LNCAP (cell line): ENCODE results near the gene CACHD1.

Experiments used
- TF ChIP-seq, protein P1 (sequence below): fragments of 450-650 bp; IDR thresholded peaks from 2 replicates; pipeline ENCODE4 v1.5.1; 2017; ENCODE audit warnings: mild to moderate bottlenecking

The CACHD1 gene

GRCh38 chr1:64526312-64526711 is 56.4 kb downstream of the CACHD1 start:
- TF ChIP-seq, protein P1, sequence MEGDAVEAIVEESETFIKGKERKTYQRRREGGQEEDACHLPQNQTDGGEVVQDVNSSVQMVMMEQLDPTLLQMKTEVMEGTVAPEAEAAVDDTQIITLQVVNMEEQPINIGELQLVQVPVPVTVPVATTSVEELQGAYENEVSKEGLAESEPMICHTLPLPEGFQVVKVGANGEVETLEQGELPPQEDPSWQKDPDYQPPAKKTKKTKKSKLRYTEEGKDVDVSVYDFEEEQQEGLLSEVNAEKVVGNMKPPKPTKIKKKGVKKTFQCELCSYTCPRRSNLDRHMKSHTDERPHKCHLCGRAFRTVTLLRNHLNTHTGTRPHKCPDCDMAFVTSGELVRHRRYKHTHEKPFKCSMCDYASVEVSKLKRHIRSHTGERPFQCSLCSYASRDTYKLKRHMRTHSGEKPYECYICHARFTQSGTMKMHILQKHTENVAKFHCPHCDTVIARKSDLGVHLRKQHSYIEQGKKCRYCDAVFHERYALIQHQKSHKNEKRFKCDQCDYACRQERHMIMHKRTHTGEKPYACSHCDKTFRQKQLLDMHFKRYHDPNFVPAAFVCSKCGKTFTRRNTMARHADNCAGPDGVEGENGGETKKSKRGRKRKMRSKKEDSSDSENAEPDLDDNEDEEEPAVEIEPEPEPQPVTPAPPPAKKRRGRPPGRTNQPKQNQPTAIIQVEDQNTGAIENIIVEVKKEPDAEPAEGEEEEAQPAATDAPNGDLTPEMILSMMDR: no peak

DNA sequence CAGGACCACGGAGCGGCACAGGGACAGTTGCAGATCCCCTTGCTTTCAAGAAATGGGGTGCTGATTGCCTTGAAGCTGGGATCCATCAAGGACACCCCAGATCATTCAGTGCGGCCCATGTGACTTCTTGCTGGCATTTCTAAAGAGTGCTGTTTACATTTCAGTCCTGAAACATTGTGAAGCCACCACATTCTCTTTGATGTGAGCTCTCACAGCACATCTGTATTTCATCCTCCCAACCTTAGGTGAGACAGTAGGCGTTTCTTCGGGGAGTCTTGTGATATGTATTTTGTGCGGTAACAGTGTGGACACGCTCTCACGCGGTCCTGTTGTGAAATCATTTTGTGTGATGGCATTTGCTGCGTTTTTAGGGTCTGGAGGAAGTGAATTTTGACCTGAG is 57.2 kb downstream of the CACHD1 start:
- TF ChIP-seq, protein P1: no peak

GRCh38 chr1:64527786-64528185 is 57.9 kb downstream of the CACHD1 start:
- TF ChIP-seq, protein P1: no peak

- TF ChIP-seq, protein P1: no peak
Observed at GRCh38 chr1:64530969-64531692, 61.2 kb downstream of the CACHD1 start.

DNA sequence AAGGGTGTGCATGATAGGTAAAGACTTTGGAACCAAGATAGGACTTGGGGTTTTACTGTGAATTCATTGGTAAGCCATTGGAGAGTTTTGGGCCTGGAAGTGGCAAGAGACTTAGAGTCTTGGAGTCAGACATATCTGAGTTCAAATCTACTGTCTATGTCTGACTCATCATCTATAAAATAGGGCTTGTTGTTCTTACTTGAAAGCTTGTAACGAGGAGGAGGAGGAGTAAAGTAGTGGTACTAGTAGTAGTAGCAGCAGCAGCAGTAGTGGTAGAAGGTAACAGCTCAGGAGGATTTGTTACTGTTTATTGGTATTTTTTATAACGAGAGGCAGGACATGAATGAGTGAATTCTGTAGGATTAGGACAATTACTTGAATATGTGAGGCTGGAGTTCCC is 62.7 kb downstream of the CACHD1 start:
- TF ChIP-seq, protein P1: no peak

DNA sequence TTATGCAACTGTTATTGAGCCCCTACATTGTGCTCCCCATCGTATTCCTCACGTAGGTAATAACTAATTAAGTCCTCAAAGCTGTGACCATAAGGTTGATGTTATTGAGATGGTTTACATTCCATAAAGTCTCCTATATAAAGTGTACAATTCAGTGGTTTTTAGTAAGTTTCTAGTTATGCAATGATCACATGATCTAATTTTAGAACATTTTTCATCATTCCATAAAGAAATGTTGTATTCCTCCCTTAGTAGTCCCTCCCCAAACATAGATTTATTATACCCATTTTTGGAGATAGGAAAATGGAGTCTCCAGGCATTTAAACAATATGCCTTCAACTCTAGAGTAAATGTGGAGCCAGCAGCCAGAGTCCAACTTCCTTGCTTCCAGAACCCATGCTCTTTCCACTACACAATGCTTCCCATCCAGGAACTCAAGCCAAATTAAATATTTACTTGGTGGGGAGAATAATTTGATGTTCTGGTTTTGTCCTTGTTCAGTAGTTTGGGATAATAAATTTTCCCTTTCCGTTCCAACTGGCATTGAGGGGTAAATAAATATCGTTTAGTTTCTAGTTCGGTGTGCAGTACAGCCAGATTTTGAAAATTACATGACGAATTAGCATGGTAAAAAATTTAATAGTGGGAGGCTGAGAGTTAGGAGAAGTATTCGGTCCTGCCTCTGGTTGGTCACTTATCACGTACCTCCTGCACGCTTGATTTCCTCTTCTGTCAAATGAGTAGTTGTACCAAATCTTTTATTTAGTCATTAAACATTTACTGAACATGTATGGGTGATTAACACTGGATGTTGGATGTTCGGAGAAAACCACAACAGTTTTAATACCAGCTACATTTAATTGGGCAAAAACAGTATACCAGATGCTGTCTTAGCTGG is 66.3 kb downstream of the CACHD1 start:
- TF ChIP-seq, protein P1: no peak

DNA sequence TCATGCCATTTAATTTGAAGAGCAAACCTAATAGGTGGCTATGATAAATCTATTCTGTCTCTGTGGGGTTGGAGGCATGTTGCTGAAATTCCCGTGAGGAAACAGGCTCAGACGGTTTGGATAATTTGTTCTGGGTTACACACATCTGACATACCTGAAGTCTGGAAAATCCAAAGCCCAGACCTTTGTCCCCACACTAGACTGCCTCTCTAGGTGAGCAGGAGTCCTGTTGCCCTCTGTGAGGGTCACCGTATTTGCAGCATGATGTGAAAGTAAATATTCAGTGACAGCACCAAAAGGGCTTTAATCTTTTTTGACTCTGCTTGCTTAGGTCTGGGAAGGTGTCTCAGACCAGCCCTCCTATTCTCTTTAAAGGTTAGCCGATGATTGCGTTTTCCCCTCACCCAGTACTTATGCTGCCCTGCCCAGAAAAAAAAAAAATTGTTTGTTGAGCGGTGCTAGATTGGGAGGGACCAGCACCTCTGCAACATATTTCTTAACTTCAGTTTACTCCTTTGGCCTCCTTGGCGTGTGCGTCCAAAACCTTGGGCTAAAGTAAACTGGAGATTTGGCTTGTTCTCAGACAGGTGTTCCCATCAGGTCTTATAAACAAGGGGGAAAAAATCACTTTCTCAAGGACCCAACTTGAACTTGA is 67.0 kb downstream of the CACHD1 start:
- TF ChIP-seq, protein P1: no peak
